Measurements from ENCODE around the gene GTF3C4.
"Not testable (repeated sequence)": the region's sequence is repeated elsewhere in the genome, so short reads cannot be mapped to it uniquely, and the experiment has no call there.

- not testable (repeated sequence) for TF ChIP-seq EZH2 (IDR thresholded peaks at IDR 0.05; ENCODE audit: insufficient read depth, poor library complexity, severe bottlenecking); EZH2phosphoT487 (IDR thresholded peaks at IDR 0.05; ENCODE audit: insufficient read depth, low read depth)
Observed at GRCh38 chr9:132718381-132718928, 48.2 kb downstream of the GTF3C4 start.

All from GM23248 (cell line).